B cell (primary cell): Measurements from ENCODE around the gene TMEM141. TPM values are rescaled to one million over a fixed set of nuclear protein-coding genes. Genes with fewer than 3 reads are reported as not detected.

Source experiments
- ATAC-seq: fragments of 200-7000 bp; cut with Tn5 transposase; one replicate; pipeline ENCODE4 v1.10.0; 2021; ENCODE audit warnings: low read depth, mild to moderate bottlenecking, moderate number of reproducible peaks, moderate library complexity
- CTCF ChIA-PET: fragments of 350-600 bp; sonication (Branson Sonifier 250); formaldehyde crosslinking; loops from one replicate; lab custom pipeline; 2021; ENCODE audit warnings: antibody characterized with exemption, inconsistent platforms; lab: Charles Lee
- POLR2A ChIA-PET: fragments of 350-600 bp; sonication (Branson Sonifier 250); formaldehyde crosslinking; loops from one replicate; lab custom pipeline; 2021; ENCODE audit warnings: antibody characterized with exemption; lab: Charles Lee
- DNase-seq: peaks from one replicate; pipeline ENCODE4 v3.0.0; 2013
- H2AFZ ChIP-seq: 2 replicates; pipeline ENCODE4 v1.6.1; 2012; ENCODE audit warnings: mild to moderate bottlenecking, low read depth, low read length; ENCODE audit not compliant: insufficient read depth, poor library complexity, severe bottlenecking
- H3K27ac ChIP-seq, 2 donors: 1 replicate in 1 of 2; 2 replicates in 1 of 2; pipeline ENCODE4 v1.5.1; 2012 to 2013; ENCODE audit warnings: low read length in 2 of 2, mild to moderate bottlenecking in 2 of 2, moderate library complexity in 1 of 2
- H3K27me3 ChIP-seq, 4 experiments: fragments of 200-600 bp in 1 of 4; sonication (generic) in 1 of 4; replicated peaks in 1 of 4; 1 replicate in 2 of 4; 2 replicates in 2 of 4; pipeline versions ENCODE4 v1.6.1 to v1.7.0; 2013 to 2016; ENCODE audit warnings: low read length in 3 of 4, mild to moderate bottlenecking in 2 of 4, mixed read lengths in 1 of 4, moderate library complexity in 1 of 4; ENCODE audit not compliant: insufficient read depth in 4 of 4, control insufficient read depth in 3 of 4; ENCODE audit errors: control extremely low read depth in 1 of 4
- H3K36me3 ChIP-seq, 2 experiments: replicated peaks in 1 of 2; 1 replicate in 1 of 2; 2 replicates in 1 of 2; pipeline versions ENCODE4 v1.6.1 to v1.7.1; 2013; ENCODE audit warnings: low read length in 1 of 2; ENCODE audit not compliant: insufficient read depth in 2 of 2, control insufficient read depth in 1 of 2; ENCODE audit errors: control extremely low read depth in 1 of 2, extremely low read depth in 1 of 2
- H3K4me1 ChIP-seq, 2 donors: fragments of 200-600 bp in 1 of 2; sonication (generic) in 1 of 2; 1 replicate in 1 of 2; 2 replicates in 1 of 2; pipeline versions ENCODE4 v1.5.1 to v1.6.1; 2013 to 2017; ENCODE audit warnings: low read length in 2 of 2; ENCODE audit not compliant: control insufficient read depth in 2 of 2, insufficient read depth in 2 of 2
- H3K4me2 ChIP-seq: replicated peaks from 2 replicates; pipeline ENCODE3; 2012; ENCODE audit warnings: mild to moderate bottlenecking, low read depth, low read length; ENCODE audit not compliant: poor library complexity, severe bottlenecking
- H3K4me3 ChIP-seq, 5 experiments: fragments of 200-600 bp in 1 of 5; sonication (generic) in 1 of 5; 1 replicate in 3 of 5; 2 replicates in 2 of 5; pipeline versions ENCODE4 v1.5.1 to v1.7.0; 2011 to 2016; ENCODE audit warnings: low read length in 4 of 5, mild to moderate bottlenecking in 4 of 5, low read depth in 2 of 5, control low read depth in 1 of 5, moderate library complexity in 1 of 5; ENCODE audit not compliant: insufficient read depth in 1 of 5; ENCODE audit errors: control extremely low read depth in 1 of 5, extremely low read depth in 1 of 5
- H3K79me2 ChIP-seq: fragments of 200-600 bp; sonication (generic); one replicate; pipeline ENCODE4 v1.6.0; 2016; ENCODE audit warnings: low read length; ENCODE audit not compliant: control insufficient read depth, insufficient read depth
- H3K9ac ChIP-seq: fragments of 200-600 bp; sonication (generic); 2 replicates; pipeline ENCODE4 v1.6.1; 2017; ENCODE audit warnings: mild to moderate bottlenecking, low read length, moderate library complexity
- H3K9me3 ChIP-seq, 3 donors: one replicate each; pipeline versions ENCODE4 v1.6.1 to v1.7.1; 2013; ENCODE audit warnings: low read length in 2 of 3; ENCODE audit not compliant: control insufficient read depth in 2 of 3, insufficient read depth in 1 of 3; ENCODE audit errors: control extremely low read depth in 1 of 3
- H4K20me1 ChIP-seq: 2 replicates; pipeline ENCODE4 v1.6.0; 2012; ENCODE audit warnings: mild to moderate bottlenecking, low read length; ENCODE audit not compliant: insufficient read depth, control insufficient read depth, poor library complexity, severe bottlenecking
- H3K27ac Mint-ChIP-seq: one replicate; pipeline ENCODE4 v1.8.0; 2021; ENCODE audit warnings: mixed read lengths
- H3K27me3 Mint-ChIP-seq: one replicate; pipeline ENCODE4 v1.8.0; 2021; ENCODE audit warnings: mixed read lengths
- H3K4me1 Mint-ChIP-seq: one replicate; pipeline ENCODE4 v1.8.0; 2021; ENCODE audit warnings: mixed read lengths
- H3K4me3 Mint-ChIP-seq: one replicate; pipeline ENCODE4 v1.8.0; 2021; ENCODE audit warnings: mixed read lengths
- H3K9me3 Mint-ChIP-seq: one replicate; pipeline ENCODE4 v1.8.0; 2022; ENCODE audit warnings: mixed read lengths; ENCODE audit not compliant: insufficient read depth
- EZH2 ChIP-seq: IDR thresholded peaks from 2 replicates; pipeline ENCODE4 v1.6.1; 2012; ENCODE audit warnings: borderline replicate concordance, low read depth, mild to moderate bottlenecking, moderate library complexity, low read length; ENCODE audit not compliant: insufficient read depth, poor library complexity, severe bottlenecking
- WGBS: methylation state at CpG from one replicate; pipeline ENCODE4 v1.1.5; 2013; ENCODE audit warnings: missing lambda C conversion rate; ENCODE audit not compliant: insufficient coverage; 5-methylcytosine and 5-hydroxymethylcytosine counted together
- intact Hi-C: fragments of 100-400 bp; cut with micrococcal nuclease; formaldehyde crosslinking; loops from one replicate; pipeline ENCODE4 v1.10.0; 2022
- polyA plus RNA-seq: library from polyadenylated mRNA; depleted of rRNA; stranded (reverse); fragments of >200 nt; gene quantifications from 2 replicates; pipeline ENCODE4 v1.2.3, GENCODE V29; 2012
- total RNA-seq, 2 donors: library from RNA; stranded (reverse); fragments of 120-200 nt in 1 of 2; gene quantifications; 1 replicate in 1 of 2; 2 replicates in 1 of 2; pipeline versions ENCODE4 v1.2.3 to v1.2.4, GENCODE V29; 2013 to 2022
- TF ChIP-seq, protein P1 (sequence below): fragments of 200-600 bp; IDR thresholded peaks from one replicate; pipeline ENCODE4 v1.8.0; 2022; ENCODE audit warnings: antibody characterized with exemption, mild to moderate bottlenecking

TMEM141 gene
- total and polyA plus RNA-seq, 2 donors (not counting 1 experiment from before 2014, with no cell fraction given): 35.7 to 60.8 TPM

DNA sequence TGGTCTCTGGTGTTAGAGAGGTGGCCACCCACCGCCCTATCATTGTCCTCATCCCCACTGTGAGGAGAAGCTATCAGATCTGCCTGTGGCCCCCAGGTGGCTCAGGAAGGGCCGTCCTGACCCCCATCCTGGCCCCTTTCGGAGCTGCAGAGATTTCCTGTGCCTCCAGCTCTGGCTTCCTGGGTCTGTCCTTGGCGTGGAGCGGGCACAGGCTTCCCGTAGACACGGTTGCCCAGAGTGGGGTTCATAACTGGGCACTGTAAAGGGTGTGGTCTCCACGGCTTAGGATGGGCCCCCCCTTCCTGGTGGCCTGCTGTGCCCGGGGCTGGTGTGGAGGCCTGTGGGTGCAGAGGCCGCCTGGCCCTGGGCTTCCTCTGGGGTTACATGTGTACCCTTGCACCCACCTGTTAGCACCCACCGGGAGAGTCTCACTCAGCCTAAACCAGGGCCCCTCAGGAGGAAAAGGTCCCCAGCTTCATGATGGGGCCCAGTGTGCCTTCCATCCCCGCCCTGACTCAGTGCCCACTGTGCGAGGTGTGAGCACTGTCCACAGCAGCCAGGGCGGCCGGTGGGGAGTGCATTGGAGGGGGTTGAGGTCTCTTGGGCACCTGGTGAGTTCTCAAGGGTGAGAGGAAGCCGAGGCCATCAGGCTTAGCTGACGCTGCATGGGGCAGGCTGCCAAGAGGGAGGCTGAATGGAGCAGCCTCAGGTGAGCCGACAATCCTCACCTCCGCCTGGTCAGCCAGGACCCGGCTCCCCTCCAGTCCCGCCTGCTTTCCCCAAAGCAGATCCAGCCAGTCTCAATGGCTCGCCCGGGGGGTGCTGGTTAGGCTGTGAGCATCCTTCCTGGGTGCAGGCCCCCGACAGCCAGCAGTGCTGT, 35.8 kb downstream of the TMEM141 start:
- intact Hi-C loops: no loop called here
- H3K4me1 ChIP-seq: no peaks in the 10 kb centered on the region
- no peak overlapping the region for H3K4me3 ChIP-seq
- Mint-ChIP-seq H3K9me3 (no peaks in the 10 kb centered on the region), H3K27me3 (no peaks in the 10 kb centered on the region), H3K27ac (no peak overlapping the region), H3K4me1 (no peaks in the 10 kb centered on the region), H3K4me3 (no peak overlapping the region)
- H3K79me2 ChIP-seq: no peaks in the 10 kb centered on the region
- H3K9me3 ChIP-seq: no peaks in the 10 kb centered on the region
- no peak overlapping the region for H3K27ac ChIP-seq
- no peak for TF ChIP-seq EZH2
- TF ChIP-seq, protein P1, sequence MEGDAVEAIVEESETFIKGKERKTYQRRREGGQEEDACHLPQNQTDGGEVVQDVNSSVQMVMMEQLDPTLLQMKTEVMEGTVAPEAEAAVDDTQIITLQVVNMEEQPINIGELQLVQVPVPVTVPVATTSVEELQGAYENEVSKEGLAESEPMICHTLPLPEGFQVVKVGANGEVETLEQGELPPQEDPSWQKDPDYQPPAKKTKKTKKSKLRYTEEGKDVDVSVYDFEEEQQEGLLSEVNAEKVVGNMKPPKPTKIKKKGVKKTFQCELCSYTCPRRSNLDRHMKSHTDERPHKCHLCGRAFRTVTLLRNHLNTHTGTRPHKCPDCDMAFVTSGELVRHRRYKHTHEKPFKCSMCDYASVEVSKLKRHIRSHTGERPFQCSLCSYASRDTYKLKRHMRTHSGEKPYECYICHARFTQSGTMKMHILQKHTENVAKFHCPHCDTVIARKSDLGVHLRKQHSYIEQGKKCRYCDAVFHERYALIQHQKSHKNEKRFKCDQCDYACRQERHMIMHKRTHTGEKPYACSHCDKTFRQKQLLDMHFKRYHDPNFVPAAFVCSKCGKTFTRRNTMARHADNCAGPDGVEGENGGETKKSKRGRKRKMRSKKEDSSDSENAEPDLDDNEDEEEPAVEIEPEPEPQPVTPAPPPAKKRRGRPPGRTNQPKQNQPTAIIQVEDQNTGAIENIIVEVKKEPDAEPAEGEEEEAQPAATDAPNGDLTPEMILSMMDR: no peak
- no peak for DNase-seq
- H4K20me1 ChIP-seq: peaks cover 17% of the 10 kb centered on the region
- peaks cover 2 to 50% of the 10 kb centered on the region in 2 experiments for H3K36me3 ChIP-seq
- no peak for ATAC-seq
- no peaks in the 10 kb centered on the region for H3K27me3 ChIP-seq
- H3K4me2 ChIP-seq: no peak overlapping the region
- ChIA-PET CTCF (interaction anchor here (1.0 to 1.2 kb wide), 2 partner anchors 10 to 17 kb away, joined by 4 to 5 read pairs; no protein-coding TSS in a partner anchor), POLR2A (no interaction called here)
- no peak overlapping the region for H3K9ac ChIP-seq
- no peak overlapping the region for H2AFZ ChIP-seq
- WGBS: 97% methylated on average over 19 of the region's 24 CpGs

DNA sequence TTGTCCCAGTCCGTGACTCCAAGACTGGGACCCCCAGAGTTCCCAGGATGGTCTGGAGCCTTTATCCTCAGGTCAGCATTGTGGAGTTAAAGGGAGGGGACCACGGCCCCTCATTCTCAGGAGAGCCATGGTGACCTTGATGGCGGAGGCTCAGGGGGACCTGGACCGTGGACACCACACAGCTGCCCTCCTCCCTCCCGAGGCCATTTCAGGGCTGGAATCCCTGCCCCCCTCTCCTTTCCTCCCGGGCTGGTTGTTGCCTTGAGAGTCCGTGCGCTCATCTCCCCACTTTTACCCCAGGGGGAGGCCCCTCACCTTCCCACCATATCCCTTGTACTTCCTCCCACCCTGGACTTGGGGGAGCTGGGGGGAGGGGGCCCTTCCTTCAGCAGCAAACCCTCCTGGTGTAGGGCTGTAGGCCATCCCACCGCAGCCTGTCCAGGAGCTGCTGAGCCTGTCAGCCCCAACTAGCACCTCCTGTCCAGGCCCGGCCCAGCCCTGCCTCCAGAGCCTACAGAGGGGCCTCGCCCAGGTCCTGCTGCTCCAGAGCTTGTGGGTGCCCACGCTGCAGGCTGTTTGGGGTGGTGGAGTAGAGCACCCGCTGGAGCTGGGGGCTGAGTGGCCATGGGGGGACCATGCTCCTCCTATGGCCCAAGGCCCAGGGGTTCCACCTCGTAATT, 36.8 kb downstream of the TMEM141 start:
- WGBS: 97% methylated on average over 10 of the region's 14 CpGs
- Mint-ChIP-seq H3K27ac (no peak overlapping the region), H3K4me1 (no peaks in the 10 kb centered on the region), H3K9me3 (no peaks in the 10 kb centered on the region), H3K4me3 (no peak overlapping the region), H3K27me3 (no peaks in the 10 kb centered on the region)
- peaks cover 2 to 58% of the 10 kb centered on the region in 2 experiments for H3K36me3 ChIP-seq
- ChIA-PET CTCF (interaction anchor here (0.5 to 1.0 kb wide), 2 partner anchors 16 to 96 kb away, joined by 4 read pairs; no protein-coding TSS in a partner anchor), POLR2A (no interaction called here)
- H3K4me1 ChIP-seq: no peaks in the 10 kb centered on the region
- no peak for TF ChIP-seq EZH2
- TF ChIP-seq, protein P1: no peak
- intact Hi-C loops: no loop called here
- no peak overlapping the region for H3K27ac ChIP-seq
- no peak overlapping the region for H3K9ac ChIP-seq
- no peaks in the 10 kb centered on the region for H3K9me3 ChIP-seq
- no peak overlapping the region for H3K4me3 ChIP-seq
- no peak overlapping the region for H2AFZ ChIP-seq
- H3K27me3 ChIP-seq: no peaks in the 10 kb centered on the region
- no peaks in the 10 kb centered on the region for H3K79me2 ChIP-seq
- DNase-seq (no peak), ATAC-seq (no peak)
- peaks cover 8% of the 10 kb centered on the region for H4K20me1 ChIP-seq
- no peak overlapping the region for H3K4me2 ChIP-seq
